NCI-H1092 (cell line): ENCODE results near the gene TSEN34.
A peak's percentile ranks its signal among the peaks of the same experiment; 100 is the strongest.
"Not testable (repeated sequence)": the region's sequence is repeated elsewhere in the genome, so short reads cannot be mapped to it uniquely, and the experiment has no call there.

Source experiments
- DNase-seq: peaks from one replicate; lab custom pipeline; 2025; lab: John Stamatoyannopoulos, UW

Gene TSEN34

DNA sequence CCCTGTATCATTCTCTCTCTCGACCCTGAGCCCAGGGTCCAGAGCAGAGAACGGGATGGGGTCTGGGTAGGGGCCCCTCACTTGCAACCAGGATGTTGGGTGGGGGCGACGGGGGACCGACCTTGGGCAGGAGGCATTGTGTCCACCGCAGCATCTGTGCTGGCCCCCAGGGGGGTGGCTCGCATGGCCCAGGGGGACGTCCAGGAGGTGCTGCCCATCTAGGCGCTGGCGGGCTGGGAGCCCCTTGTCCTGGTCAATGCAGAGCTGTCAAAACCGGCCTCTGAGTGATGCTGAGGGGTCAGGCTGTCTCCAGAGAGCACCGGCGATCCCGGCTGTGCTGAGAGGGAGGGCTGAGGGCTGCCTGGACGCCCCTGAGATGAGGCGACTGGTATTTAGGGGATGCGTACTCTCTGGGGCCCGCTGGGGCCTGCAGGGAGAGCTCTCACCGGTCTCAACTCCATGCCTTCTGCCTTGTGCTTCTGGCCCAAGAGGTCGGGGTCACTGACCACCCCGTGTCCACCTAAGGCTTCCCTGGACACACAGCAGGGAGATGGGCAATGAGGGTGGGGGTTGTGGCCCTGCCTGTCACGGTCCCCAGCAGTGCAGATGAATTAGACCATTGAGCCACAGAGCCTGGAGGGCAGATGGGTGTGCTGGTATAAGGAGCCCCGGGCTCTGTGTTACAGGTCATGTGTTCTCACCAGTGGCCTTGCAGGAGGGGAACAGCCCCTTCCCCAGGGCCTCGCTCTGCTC is 18.1 kb downstream of the TSEN34 start:
- no peak for DNase-seq

DNA sequence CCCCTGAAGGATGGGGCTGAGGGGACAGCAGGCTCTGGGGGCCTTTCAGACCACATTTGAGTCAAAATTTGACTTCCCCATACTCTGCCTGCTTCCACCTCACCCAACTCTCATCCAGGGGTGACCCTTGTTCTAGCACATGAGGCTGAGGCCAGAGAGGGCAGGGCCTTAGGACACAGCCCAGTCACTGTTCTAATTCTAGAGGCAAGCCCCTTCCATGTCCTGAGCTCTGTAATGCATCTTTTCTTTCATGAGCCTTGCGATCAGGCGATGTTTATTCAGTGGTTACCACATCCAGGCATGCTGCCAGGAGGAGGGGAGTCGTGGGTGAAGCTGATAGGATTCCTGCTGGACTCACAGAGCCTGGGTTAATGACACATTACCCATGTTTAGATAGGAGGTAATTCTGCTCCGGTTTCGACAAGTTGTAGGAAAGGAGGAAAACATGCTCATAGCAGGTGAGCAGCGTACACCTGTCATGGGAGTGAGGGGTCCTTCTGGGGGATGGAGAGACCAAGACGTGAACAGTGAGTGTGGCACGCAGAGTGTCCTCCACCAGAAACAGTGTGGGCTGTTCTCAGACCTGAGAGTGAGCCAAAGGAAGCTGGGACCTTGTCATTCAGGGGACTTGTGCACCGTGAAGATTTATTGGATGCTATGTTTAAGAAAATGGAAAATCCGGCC is 18.8 kb downstream of the TSEN34 start:
- DNase-seq = peak; percentile 81

DNA sequence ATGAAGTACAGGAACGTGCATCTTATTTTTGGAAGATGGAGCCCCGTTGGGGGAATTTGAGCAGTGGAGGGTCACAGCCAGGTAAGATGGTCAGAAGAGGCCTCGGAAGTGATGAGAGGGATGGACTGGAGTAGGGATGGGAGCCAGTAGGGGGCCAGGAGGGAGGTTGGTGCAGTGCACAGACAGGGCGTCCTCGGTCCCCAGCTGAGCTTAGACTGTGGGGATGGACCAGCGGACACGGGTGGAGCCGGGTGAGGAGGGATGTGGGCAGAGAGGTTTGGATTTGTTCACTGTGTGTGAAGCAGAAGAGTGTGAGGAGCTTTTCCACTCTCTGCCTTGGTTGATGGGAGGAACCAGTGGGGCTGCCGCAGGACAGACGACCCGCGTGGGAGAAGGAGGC is 20.1 kb downstream of the TSEN34 start:
- DNase-seq = no peak

DNA sequence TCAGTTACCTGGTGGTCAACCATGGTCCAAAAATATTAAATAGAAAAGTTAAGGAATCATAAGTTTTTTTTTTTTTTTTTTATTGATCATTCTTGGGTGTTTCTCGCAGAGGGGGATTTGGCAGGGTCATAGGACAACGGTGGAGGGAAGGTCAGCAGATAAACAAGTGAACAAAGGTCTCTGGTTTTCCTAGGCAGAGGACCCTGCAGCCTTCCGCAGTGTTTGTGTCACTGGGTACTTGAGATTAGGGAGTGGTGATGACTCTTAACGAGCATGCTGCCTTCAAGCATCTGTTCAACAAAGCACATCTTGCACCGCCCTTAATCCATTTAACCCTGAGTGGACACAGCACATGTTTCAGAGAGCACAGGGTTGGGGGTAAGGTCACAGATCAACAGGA is 23.1 kb downstream of the TSEN34 start:
- DNase-seq = not testable (repeated sequence)

DNA sequence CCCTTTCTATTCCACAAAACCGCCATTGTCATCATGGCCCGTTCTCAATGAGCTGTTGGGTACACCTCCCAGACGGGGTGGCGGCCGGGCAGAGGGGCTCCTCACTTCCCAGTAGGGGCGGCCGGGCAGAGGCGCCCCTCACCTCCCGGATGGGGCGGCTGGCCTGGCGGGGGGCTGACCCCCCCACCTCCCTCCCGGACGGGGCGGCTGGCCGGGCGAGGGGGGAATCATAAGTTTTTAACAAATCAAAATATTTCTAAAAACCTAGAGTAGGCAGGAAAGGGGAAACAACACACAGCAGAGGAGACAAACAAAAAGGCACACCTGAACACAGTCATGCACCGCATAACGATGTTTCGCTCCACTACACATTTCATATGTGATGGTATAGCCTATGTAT is 23.6 kb downstream of the TSEN34 start:
- not testable (repeated sequence) for DNase-seq

DNA sequence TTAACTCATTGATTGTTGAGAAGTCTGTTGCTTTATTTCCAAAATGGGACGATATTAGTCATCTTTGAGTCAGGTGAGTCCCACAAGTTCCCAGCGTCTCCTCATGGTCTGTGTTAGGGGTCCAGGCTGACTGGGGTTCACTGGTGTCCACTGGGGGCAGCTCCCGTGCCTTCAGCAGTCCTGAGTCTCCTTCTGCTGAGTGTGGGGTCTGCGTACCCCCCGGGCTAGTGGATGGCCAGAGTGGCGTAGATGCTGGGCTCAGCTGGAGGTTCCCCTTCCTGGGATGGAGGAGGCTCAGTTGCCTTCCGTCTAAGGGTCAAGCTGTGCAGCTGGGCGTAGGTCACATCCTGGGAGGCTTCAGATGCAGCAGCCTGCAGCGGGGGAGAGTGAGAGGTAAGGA is 25.8 kb downstream of the TSEN34 start:
- DNase-seq = no peak

DNA sequence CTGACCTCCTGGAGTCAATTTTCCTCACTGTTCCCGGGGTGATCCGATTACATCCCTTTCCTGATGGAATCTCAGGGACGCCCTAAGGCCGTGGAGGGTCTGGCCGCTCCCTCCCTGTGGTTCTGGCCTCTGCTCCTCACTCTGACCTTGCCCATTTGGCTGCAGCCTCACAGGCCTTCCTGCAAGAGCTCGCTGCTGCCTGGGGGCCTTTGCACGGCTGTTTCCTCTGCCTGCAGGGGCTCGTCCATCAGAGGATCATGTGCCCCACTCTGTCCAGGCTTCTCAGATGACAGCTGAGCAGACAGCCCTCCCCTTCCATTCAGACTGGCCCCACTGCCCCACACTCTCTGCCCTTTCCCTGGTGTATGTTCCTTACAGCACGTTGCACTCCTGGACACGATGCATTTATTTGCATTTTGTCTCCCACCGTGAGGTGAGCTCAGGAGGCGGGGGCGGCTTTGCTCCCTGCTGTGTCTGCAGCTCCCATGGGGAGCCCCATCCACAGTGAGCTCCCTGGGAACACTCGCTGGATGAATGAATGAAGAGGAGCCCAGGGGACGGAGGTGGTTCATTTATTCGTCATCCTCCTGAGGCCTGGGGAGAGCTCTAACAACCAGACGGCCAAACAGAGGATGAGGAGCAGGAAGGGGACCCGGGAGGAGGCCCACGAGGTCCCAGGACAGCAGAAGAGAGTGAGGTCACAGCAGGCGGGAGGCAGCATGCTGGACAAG is 26.6 kb downstream of the TSEN34 start:
- not testable (repeated sequence) for DNase-seq

DNA sequence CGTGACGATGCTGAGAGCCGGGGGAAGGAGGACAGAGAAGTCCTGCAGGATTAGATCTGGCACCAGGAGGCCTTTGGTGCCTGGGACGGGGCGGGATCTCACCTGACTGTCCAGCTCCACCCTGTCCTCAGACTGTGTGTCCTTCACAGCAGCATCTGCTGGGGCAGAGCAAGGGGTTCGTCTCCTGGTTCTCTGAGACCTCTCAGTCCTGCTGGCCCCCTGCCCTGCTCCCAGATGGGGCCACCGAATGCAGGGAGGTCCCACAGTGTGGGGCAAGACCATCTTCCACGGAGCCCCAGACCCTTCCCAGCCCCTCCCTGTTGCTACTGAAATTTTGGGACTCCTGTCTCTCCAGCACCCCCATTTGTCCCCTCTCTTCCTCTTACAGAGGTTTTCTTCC is 27.2 kb downstream of the TSEN34 start:
- DNase-seq = no peak

DNA sequence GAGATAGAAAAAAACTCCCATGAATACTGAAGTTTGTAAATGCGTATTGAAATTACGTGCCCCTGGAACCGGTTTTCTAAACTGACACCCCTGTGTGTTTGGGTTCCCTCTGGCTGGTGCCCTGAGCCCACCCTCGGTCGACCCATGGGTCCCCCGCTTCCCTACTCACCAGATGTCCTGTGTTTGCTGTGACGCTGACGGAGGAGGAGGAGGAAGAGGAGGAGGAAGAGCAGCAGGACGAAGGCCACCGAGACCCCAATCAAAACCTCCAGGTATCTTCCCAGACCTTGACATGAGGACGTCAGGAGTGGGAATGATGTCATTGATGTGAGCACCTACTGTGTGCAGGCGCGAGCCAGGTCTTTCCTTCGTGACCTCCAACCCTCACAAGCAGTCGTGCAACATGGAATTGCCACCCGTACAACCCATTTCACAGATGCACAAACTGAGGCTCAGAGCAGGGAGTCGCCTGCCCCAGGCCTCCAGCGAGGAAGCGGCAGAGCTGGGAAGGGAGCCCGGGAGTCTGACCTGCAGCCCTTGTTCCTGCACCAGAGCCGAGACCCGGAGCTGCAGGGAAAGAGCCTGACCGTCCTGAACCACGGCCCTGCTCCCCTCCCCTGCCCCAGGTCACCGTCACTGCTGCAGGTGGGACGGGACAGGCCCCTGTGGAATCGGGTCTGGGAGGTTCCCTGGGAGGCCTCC is 28.0 kb downstream of the TSEN34 start:
- DNase-seq = no peak

DNA sequence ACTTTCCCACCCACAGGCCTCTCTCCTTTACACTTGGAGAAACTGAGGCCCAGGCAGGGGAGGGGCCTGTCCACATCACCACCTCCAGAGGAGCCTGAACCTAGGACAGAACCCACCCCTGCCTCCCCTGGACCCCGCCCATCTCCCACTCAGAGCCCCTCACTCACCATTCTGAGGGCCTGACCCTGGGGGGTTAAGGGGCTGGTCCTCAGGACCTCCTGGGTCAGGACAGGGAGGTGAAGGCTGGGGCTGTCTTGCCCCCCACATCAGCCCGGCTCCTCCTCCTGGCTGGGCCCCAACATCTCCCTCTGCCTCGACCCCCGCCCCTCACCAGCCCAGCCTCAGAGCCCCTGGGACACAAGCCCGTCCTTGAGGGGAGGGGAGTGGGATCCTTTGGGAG is 28.6 kb downstream of the TSEN34 start:
- not testable (repeated sequence) for DNase-seq

DNA sequence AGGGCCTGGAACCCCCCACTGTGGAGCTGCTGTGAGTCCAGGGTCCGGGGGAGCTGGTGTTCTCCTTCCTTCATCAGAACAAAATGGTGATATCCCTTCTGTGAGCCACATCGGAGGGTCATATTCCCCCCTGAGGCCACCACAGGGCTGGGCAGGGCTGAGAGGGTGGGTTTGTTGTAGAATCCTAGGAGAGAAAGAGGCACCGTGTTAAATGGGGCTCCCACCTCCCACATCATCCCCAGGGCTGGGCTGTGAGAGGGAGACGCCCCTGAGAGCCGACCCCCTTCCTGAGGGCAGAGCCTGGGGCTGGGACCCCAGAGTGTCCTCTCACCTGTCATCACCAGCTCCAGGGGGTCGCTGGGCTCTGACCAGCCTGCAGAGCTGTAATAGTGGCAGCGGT is 30.8 kb downstream of the TSEN34 start:
- not testable (repeated sequence) for DNase-seq

DNA sequence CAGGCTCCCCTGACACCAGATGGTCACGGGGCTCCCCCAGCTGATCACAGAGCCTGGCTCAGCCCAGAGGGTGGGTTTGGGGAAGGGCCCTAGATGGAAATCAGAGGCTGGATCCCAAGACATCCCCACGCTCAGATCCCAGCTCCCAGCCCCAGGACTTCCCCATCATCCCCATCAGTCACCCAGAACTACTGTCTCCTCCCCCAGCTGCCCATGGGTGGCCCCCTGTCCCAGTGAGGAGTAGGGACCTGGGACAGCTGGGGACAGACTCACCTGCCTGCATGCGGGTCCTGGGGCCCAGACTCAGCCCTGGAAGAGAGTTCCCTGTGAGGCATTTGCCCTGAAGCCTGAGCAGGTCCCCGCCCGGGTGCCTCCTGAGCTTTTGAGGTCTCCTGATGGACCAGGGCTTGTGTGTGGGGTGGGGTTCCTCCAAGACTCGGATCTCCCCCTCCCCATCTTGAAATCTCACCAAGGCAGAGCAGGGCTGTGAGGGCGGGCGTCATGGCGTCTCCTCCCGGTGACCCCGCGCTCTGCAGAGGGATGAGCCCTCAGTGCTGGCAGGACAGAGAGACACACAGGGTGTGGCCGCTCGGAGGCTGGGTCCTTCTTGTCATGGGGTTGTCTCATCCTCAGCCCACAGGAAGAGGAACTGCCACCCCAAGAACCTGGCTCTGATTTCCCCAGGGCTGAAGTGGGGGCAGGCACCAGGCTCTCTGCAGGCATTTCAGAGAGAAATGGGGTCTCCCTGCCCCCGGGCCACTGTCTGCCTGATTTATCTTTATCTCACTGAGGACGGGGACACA is 31.6 kb downstream of the TSEN34 start, which contains the start of gene LILRB3:
TSS of gene LILRB3 (minus strand) at position 534 of the 803 bp plus-strand sequence. CDS start at position 503, 31 bp downstream.
- not testable (repeated sequence) for DNase-seq

DNA sequence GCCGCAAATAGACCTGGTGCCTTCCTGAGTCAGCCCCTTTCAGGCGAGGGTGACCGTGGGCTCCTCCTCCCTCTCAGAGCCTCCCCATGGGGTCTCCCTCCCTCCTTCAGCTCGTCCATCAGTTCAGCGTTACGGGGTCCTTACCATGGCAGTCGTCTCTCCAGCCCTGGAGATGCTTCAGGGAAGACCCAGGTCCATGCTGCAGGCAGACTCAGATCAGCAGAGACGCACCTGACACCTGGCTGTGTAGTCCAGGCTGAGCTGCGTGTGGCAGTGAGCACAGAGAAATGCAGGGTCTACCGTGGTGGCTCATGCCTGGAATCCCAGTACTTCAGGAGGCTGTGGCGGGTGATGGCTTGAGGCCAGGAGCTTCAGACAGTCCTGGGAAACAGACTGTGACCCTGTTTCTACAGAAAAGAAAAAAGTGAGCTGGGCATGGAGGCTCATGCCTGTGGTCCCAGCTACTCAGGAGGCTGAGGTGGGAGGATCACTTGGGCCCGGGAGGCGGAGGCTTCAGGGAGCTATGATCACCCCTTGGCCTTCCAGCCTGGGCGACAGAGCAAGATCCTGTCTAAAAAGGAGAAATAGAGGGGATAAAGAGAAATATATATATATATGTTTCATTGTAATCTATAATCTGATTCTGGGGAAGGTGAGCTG is 32.3 kb downstream of the TSEN34 start:
- not testable (repeated sequence) for DNase-seq

DNA sequence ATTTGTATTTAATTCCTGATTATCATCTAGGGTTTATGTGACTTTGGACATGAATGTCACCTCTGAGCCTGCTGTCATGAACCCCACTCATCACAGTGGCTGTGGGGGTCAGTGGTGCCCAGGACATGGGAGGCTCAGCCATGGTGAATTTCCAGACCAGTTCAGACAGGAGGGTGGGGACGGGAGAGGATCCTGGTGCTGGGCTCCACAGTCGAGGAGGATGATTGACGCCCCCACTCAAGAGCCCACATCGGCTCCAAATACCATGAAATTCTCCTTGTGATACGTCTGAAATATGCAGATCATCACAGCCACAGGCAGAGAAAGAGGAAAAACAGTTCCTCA is 32.8 kb downstream of the TSEN34 start:
- DNase-seq = not testable (repeated sequence)

DNA sequence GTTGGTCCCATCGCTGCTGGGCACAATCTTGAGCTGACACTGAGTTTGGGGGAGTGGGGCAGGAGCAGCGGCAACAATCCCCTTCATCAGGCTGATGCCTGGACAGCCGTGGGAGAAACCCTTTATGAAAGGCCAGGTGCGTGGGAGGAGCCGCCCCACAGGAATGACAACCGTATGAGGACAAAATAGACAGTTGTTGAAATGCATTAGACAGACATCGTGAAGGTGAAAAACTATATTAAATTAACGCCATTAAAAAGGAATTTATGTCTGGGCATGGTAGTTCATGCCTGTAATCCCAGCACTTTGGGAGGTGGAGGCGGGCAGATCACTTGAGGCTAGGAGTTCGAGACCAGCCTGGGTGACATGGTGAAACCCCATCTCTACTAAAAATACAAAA is 33.5 kb downstream of the TSEN34 start:
- DNase-seq = not testable (repeated sequence)

DNA sequence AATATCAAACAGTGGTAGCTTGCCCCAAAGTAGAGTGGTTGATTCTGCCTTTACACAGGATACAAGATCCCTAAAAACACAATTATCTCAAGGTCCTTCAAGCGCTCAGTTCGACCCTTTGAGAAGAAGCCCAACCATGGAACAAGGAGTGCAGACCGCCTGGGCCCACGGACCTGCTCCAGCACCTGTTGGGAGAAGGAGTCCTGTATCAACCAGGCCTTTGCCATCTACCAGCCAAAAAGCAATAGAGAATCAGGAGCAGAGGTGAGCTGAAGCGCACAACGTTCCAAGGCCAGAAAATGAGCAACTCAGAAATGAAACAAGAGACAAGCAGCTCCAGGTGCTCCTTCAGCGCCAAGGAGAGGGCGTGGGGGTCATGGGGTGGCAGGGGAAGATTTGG is 38.0 kb downstream of the TSEN34 start:
- no peak for DNase-seq

DNA sequence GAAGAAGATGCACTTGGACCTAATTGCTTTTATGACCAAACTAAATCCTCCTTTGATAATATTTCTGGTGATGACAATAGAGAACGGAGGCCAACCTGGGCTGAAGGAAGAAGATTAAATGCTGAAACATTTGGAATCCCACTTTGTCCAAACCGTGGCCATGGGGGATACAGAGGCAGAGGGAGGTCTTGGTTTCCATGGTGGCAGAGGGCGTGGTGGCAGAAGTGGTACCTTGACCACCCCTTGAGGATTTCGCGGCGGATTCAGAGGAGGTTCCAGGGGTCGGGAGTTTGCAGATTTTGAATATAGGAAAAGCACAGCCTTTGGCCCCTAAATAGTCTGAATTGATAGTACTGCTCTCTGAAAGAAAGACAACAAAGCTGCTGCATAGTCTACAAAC is 38.9 kb downstream of the TSEN34 start:
- DNase-seq = no peak

DNA sequence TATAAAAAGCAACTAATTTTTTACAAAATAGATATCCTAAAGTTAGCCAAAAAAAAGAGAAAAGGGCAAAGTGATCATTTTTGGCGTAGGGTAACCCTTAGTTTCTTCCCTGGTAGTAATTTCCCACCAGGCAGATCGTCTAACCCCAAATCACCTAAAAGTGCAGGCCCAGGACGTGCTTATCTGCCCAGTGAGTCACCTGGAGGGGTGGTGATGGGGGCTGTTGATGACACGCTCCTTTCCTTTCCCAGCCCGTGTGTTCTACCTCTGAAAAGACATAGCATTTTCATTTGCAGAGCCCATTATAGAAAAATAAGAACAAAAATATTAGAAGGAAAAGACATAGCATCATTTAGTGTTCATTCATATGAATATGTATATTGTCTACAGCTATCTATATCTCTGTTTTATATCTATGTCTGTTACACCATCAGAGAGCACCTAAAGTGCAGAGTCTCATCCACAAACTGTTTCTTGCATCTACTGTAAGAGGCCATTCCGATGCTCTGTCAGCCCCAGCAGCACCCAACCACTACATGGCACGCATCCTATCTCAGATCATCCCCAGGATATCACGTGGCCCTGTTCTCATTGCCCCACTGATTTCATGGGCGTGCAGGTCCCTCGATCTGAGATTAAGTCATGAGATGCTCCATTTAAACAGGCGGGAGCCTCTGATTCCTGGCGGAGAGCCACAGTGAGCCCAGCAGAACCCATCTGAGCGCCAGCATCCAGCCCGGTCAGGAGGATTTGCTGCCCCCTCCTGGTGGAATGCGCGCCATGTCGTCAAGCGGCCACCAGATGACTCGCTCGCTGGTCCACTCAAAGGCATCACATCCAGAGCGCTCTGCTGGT is 40.2 kb downstream of the TSEN34 start:
- DNase-seq = peak; percentile 56

DNA sequence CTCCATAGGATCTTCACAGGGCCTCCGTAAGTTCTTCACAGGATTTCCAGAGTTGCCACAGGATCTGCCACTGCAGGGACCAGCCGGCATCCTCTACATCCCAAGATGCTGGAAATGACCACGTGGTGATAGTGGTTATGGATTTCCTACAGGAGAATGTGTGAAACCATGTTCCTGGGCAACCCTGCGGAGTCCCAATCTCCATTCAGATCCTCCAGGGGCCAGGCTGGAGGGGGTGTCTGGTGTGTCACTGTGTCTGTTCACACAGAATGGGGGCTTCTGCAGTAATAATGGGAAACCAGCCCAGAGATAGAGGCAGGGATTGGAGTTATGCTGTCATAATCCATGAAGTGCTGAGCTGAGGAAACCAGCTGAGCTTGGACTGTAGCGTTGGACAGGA is 42.8 kb downstream of the TSEN34 start:
- no peak for DNase-seq
